H1 (cell line): ENCODE measurements around the gene CTSC. TPM values are rescaled to one million over a fixed set of nuclear protein-coding genes. Genes with fewer than 3 reads are reported as not detected.

ENCODE experiments used
- CTCF ChIA-PET: fragments of 300-600 bp; sonication (Branson Sonifier 250); formaldehyde crosslinking; loops from one replicate; lab custom pipeline; 2021; ENCODE audit not compliant: partially characterized antibody; lab: Charles Lee
- POLR2A ChIA-PET: fragments of 300-600 bp; sonication (Branson Sonifier 250); formaldehyde crosslinking; loops from one replicate; lab custom pipeline; 2021; ENCODE audit warnings: inconsistent platforms; ENCODE audit not compliant: partially characterized antibody; lab: Charles Lee
- DNase-seq, 2 experiments: peaks; one replicate each; pipeline versions ENCODE4 v3.0.0 to v3.0.0-alpha.2; 2010 to 2022; ENCODE audit warnings: low spot score in 2 of 2, low read depth in 1 of 2, mixed read lengths in 1 of 2
- FAIRE-seq: peaks from 2 replicates; lab custom pipeline; 2011; peaks lifted over from hg19 to GRCh38; lab: Jason Lieb, UNC
- H2AFZ ChIP-seq: 2 replicates; pipeline ENCODE4 v1.8.1; 2012; ENCODE audit warnings: low read length, inconsistent platforms
- H2AK5ac ChIP-seq: 2 replicates; pipeline ENCODE4 v1.6.1; 2013; ENCODE audit warnings: low read depth, low read length
- H2BK120ac ChIP-seq: replicated peaks from 2 replicates; pipeline ENCODE3; 2013; ENCODE audit warnings: low read depth, low read length, inconsistent platforms
- H2BK12ac ChIP-seq: 2 replicates; pipeline ENCODE4 v1.6.1; 2013; ENCODE audit warnings: low read depth, low read length
- H2BK15ac ChIP-seq: 2 replicates; pipeline ENCODE4 v1.6.1; 2013; ENCODE audit warnings: low read length
- H2BK20ac ChIP-seq: 2 replicates; pipeline ENCODE4 v1.6.1; 2013; ENCODE audit warnings: low read length
- H2BK5ac ChIP-seq: 2 replicates; pipeline ENCODE4 v1.6.1; 2013; ENCODE audit warnings: low read depth, low read length
- H3K14ac ChIP-seq: 2 replicates; pipeline ENCODE4 v1.6.1; 2013; ENCODE audit warnings: inconsistent platforms; ENCODE audit not compliant: insufficient read length
- H3K18ac ChIP-seq: 2 replicates; pipeline ENCODE4 v1.6.1; 2013; ENCODE audit warnings: low read length; ENCODE audit errors: extremely low read depth
- H3K23ac ChIP-seq: 2 replicates; pipeline ENCODE4 v1.6.1; 2013; ENCODE audit warnings: inconsistent platforms; ENCODE audit not compliant: insufficient read length
- H3K23me2 ChIP-seq: 2 replicates; pipeline ENCODE4 v1.6.1; 2013; ENCODE audit warnings: low read depth, low read length
- H3K27ac ChIP-seq: 2 replicates; pipeline ENCODE4 v1.6.1; 2011; ENCODE audit warnings: low read depth, low read length, inconsistent platforms
- H3K27me3 ChIP-seq, 4 experiments: replicated peaks in 1 of 4; 1 replicate in 1 of 4; 2 replicates in 3 of 4; pipeline versions ENCODE4 v1.6.1 to v1.8.1; 2011 to 2013; ENCODE audit warnings: low read length in 3 of 4, mild to moderate bottlenecking in 3 of 4, inconsistent platforms in 2 of 4, mixed read lengths in 2 of 4, moderate library complexity in 1 of 4; ENCODE audit not compliant: control insufficient read depth in 3 of 4, insufficient read depth in 3 of 4; ENCODE audit errors: extremely low read depth in 1 of 4
- H3K36me3 ChIP-seq, 4 experiments: 2 replicates each; pipeline versions ENCODE4 v1.6.1 to v1.8.1; 2011 to 2013; ENCODE audit warnings: mild to moderate bottlenecking in 4 of 4, low read length in 3 of 4, moderate library complexity in 2 of 4, control low read depth in 1 of 4, inconsistent platforms in 1 of 4; ENCODE audit not compliant: insufficient read depth in 4 of 4, control insufficient read depth in 2 of 4
- H3K4ac ChIP-seq: replicated peaks from 2 replicates; pipeline ENCODE3; 2013; ENCODE audit warnings: low read length, low read depth, mixed read lengths, inconsistent platforms; ENCODE audit not compliant: insufficient read length
- H3K4me1 ChIP-seq, 4 experiments: replicated peaks in 1 of 4; 1 replicate in 1 of 4; 2 replicates in 3 of 4; pipeline versions ENCODE4 v1.6.1 to v1.8.1; 2011 to 2013; ENCODE audit warnings: low read length in 3 of 4, inconsistent platforms in 2 of 4, mixed read lengths in 1 of 4; ENCODE audit not compliant: insufficient read depth in 4 of 4, control insufficient read depth in 3 of 4
- H3K4me2 ChIP-seq, 2 experiments: 2 replicates each; pipeline versions ENCODE4 v1.6.1 to v1.8.1; 2011 to 2013; ENCODE audit warnings: low read depth in 2 of 2, low read length in 2 of 2, control low read depth in 1 of 2, inconsistent platforms in 1 of 2, mild to moderate bottlenecking in 1 of 2; ENCODE audit not compliant: insufficient read depth in 1 of 2
- H3K4me3 ChIP-seq, 4 experiments: fragments of 200-600, 300-600 bp in 1 of 4; sonication (generic), shearing (Covaris generic), sonication (Bioruptor Twin) in 1 of 4; 2 replicates each; pipeline versions ENCODE4 v1.5.1 to v1.8.1; 2011 to 2016; ENCODE audit warnings: low read length in 4 of 4, low read depth in 3 of 4, control low read depth in 2 of 4, inconsistent platforms in 2 of 4, mild to moderate bottlenecking in 2 of 4, mixed read lengths in 1 of 4, moderate library complexity in 1 of 4; ENCODE audit not compliant: insufficient read depth in 2 of 4; ENCODE audit errors: extremely low read depth in 1 of 4
- H3K56ac ChIP-seq: replicated peaks from 2 replicates; pipeline ENCODE3; 2013; ENCODE audit warnings: low read depth, mild to moderate bottlenecking, mixed read lengths, low read length, inconsistent platforms; ENCODE audit not compliant: insufficient read length
- H3K79me1 ChIP-seq: 2 replicates; pipeline ENCODE4 v1.6.1; 2013; ENCODE audit warnings: low read depth, low read length, control low read depth
- H3K79me2 ChIP-seq, 2 experiments: 2 replicates each; pipeline versions ENCODE4 v1.6.1 to v1.8.1; 2012 to 2013; ENCODE audit warnings: low read length in 2 of 2, mild to moderate bottlenecking in 2 of 2, inconsistent platforms in 1 of 2; ENCODE audit not compliant: insufficient read depth in 2 of 2, control insufficient read depth in 1 of 2
- H3K9ac ChIP-seq, 4 experiments: replicated peaks in 1 of 4; 1 replicate in 1 of 4; 2 replicates in 3 of 4; pipeline versions ENCODE4 v1.6.1 to v1.8.1; 2011 to 2013; ENCODE audit warnings: low read depth in 3 of 4, low read length in 3 of 4, control low read depth in 2 of 4, mild to moderate bottlenecking in 2 of 4, moderate library complexity in 2 of 4, inconsistent platforms in 1 of 4; ENCODE audit errors: extremely low read depth in 1 of 4
- H3K9me3 ChIP-seq, 2 experiments: 2 replicates each; pipeline versions ENCODE4 v1.6.1 to v1.8.1; 2012 to 2013; ENCODE audit warnings: mild to moderate bottlenecking in 2 of 2, moderate library complexity in 2 of 2, control low read depth in 1 of 2, inconsistent platforms in 1 of 2, low read depth in 1 of 2, low read length in 1 of 2, mixed read lengths in 1 of 2; ENCODE audit not compliant: insufficient read depth in 2 of 2
- H4K20me1 ChIP-seq, 2 experiments: replicated peaks in 1 of 2; 2 replicates each; pipeline versions ENCODE3 to v1.8.1; 2011 to 2013; ENCODE audit warnings: inconsistent platforms in 2 of 2, low read length in 2 of 2, mild to moderate bottlenecking in 1 of 2; ENCODE audit not compliant: insufficient read depth in 2 of 2, control insufficient read depth in 1 of 2
- H4K5ac ChIP-seq: 2 replicates; pipeline ENCODE4 v1.6.1; 2013; ENCODE audit warnings: low read length, low read depth, mixed read lengths, inconsistent platforms; ENCODE audit not compliant: insufficient read length
- H4K8ac ChIP-seq: 2 replicates; pipeline ENCODE4 v1.8.0; 2013; ENCODE audit warnings: mild to moderate bottlenecking, moderate library complexity, low read length, inconsistent platforms; ENCODE audit not compliant: insufficient read depth; ENCODE audit errors: extremely low read depth
- H4K91ac ChIP-seq: replicated peaks from 2 replicates; pipeline ENCODE3; 2013; ENCODE audit warnings: low read length, mixed read lengths, inconsistent platforms; ENCODE audit not compliant: insufficient read length
- BRCA1 ChIP-seq: IDR thresholded peaks from 2 replicates; pipeline ENCODE4 v1.6.1; 2012; ENCODE audit warnings: low read depth, low read length, improper control_type of control experiment
- CHD1 ChIP-seq: IDR thresholded peaks from 2 replicates; pipeline ENCODE4 v1.6.1; 2012; ENCODE audit warnings: low read depth, low read length, improper control_type of control experiment
- CTBP2 ChIP-seq: IDR thresholded peaks from 2 replicates; pipeline ENCODE4 v1.7.0; 2011; ENCODE audit warnings: borderline replicate concordance, mild to moderate bottlenecking, moderate library complexity, mixed read lengths, low read length; ENCODE audit not compliant: insufficient read depth, insufficient read length
- EGR1 ChIP-seq: IDR thresholded peaks from 2 replicates; pipeline ENCODE4 v1.6.1; 2011; ENCODE audit warnings: low read depth, low read length, borderline replicate concordance
- FOSL1 ChIP-seq: IDR thresholded peaks from 2 replicates; pipeline ENCODE4 v1.6.1; 2011; ENCODE audit warnings: mild to moderate bottlenecking, low read depth, low read length, moderate library complexity; ENCODE audit not compliant: insufficient read depth
- JUN ChIP-seq: IDR thresholded peaks from 2 replicates; pipeline ENCODE4 v1.6.1; 2011; ENCODE audit warnings: low read depth, mild to moderate bottlenecking, improper control_type of control experiment, low read length
- NANOG ChIP-seq: IDR thresholded peaks from 2 replicates; pipeline ENCODE4 v1.6.1; 2011; ENCODE audit warnings: low read length, low read depth, mild to moderate bottlenecking, inconsistent platforms; ENCODE audit not compliant: insufficient read depth, poor library complexity, severe bottlenecking
- NRF1 ChIP-seq: IDR thresholded peaks from 2 replicates; pipeline ENCODE4 v1.6.1; 2011; ENCODE audit warnings: mild to moderate bottlenecking, low read depth, low read length, improper control_type of control experiment
- PHF8 ChIP-seq: fragments of 200-600 bp; sonication (generic); conservative IDR thresholded peaks from 2 replicates; pipeline ENCODE4 v1.7.1; 2012; ENCODE audit warnings: low read depth, mild to moderate bottlenecking, inconsistent platforms, low read length, moderate library complexity
- POLR2A ChIP-seq, 2 experiments: IDR thresholded peaks; 1 replicate in 1 of 2; 2 replicates in 1 of 2; pipeline ENCODE4 v1.6.1; 2011; ENCODE audit warnings: low read depth in 2 of 2, low read length in 2 of 2, mild to moderate bottlenecking in 2 of 2; ENCODE audit errors: control extremely low read depth in 1 of 2
- POU5F1 ChIP-seq: IDR thresholded peaks from 2 replicates; pipeline ENCODE4 v1.6.1; 2011; ENCODE audit warnings: low read depth, mild to moderate bottlenecking, low read length, moderate library complexity
- SP1 ChIP-seq: IDR thresholded peaks from 2 replicates; pipeline ENCODE4 v1.6.1; 2011; ENCODE audit warnings: low read depth, low read length
- SP2 ChIP-seq: IDR thresholded peaks from 2 replicates; pipeline ENCODE4 v1.6.1; 2012; ENCODE audit warnings: mild to moderate bottlenecking, low read length, inconsistent platforms
- SRF ChIP-seq: IDR thresholded peaks from 2 replicates; pipeline ENCODE4 v1.6.1; 2011; ENCODE audit warnings: mild to moderate bottlenecking, low read depth, low read length, moderate library complexity
- SUZ12 ChIP-seq: fragments of 200-600 bp; sonication (generic); IDR thresholded peaks from 2 replicates; pipeline ENCODE4 v1.6.1; 2012; ENCODE audit warnings: mild to moderate bottlenecking, inconsistent platforms, low read length, moderate library complexity, mixed read lengths
- TAF1 ChIP-seq: IDR thresholded peaks from 2 replicates; pipeline ENCODE4 v1.6.1; 2011; ENCODE audit warnings: mild to moderate bottlenecking, low read depth, low read length
- TAF7 ChIP-seq: optimal IDR thresholded peaks from 2 replicates; pipeline ENCODE3; 2011; ENCODE audit warnings: low read depth, mild to moderate bottlenecking, inconsistent platforms, low read length, moderate library complexity, borderline replicate concordance
- polyA plus RNA-seq, 7 experiments: library from polyadenylated mRNA; depleted of rRNA in 3 of 7; stranded (reverse) in 5 of 7; unstranded in 2 of 7; fragments of >200 nt in 5 of 7; fragments of 200-250 nt in 2 of 7; gene quantifications; 1 replicate in 5 of 7; 2 replicates in 1 of 7; 4 replicates in 1 of 7; pipeline versions ENCODE4 v1.2.1 to v1.2.3, GENCODE V29; 2011 to 2013; ENCODE audit warnings: missing spikeins in 2 of 7, mixed read lengths in 2 of 7
- total RNA-seq: library from RNA; stranded (reverse); fragmentation: NEBNext Ultra II Directional; extraction: Animal tissue kit (Norgen Biotek cat#: 25700); gene quantifications from 2 replicates; pipeline ENCODE4 v1.2.1, GENCODE V29; 2021

The CTSC gene
- total and polyA plus RNA-seq, 2 of the 8 experiments (the other 6 are each of a cell fraction or from before 2014, with no cell fraction given), result 347 to 369 TPM

DNA sequence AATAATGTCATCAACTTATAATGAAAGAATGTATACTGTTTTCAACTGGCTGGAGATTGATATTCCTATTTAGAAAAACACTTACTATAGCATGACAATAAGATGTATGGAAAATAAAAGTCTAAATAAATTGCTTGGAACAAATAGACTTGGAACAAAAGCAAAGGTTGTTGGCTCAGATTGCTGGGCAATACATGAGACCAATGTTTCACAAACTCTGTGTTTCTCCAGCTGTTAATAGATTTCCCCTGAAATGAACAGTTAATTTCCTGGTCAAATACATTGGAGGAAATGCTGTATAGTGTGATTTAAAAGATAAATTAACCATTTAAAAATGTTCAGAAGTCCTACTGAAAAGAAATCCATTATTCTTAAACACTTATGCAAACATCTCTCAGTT, 40.1 kb upstream of the CTSC start:
- Histone ChIP-seq H3K9me3 (no peaks in the 10 kb centered on the region), H4K5ac (no peak overlapping the region), H2BK5ac (no peak overlapping the region), H3K23ac (no peak overlapping the region), H2AFZ (no peak overlapping the region), H3K4me3 (no peak overlapping the region), H3K56ac (no peak overlapping the region), H3K27ac (no peak overlapping the region), H2BK15ac (no peak overlapping the region), H3K79me2 (no peaks in the 10 kb centered on the region), H3K36me3 (no peaks in the 10 kb centered on the region), H3K23me2 (no peaks in the 10 kb centered on the region), H3K18ac (no peak overlapping the region), H3K27me3 (no peaks in the 10 kb centered on the region), H3K79me1 (no peaks in the 10 kb centered on the region), H2AK5ac (no peak overlapping the region), H2BK20ac (no peak overlapping the region), H3K14ac (no peak overlapping the region), H4K20me1 (no peaks in the 10 kb centered on the region), H4K8ac (no peak overlapping the region), H2BK12ac (no peak overlapping the region), H2BK120ac (no peak overlapping the region), H3K9ac (no peak overlapping the region), H3K4ac (no peak overlapping the region), H3K4me2 (no peak overlapping the region), H3K4me1 (peaks cover 0 to 5% (median 1%) of the 10 kb centered on the region in 4 experiments; a peak in 2 of 7 replicates), H4K91ac (no peak overlapping the region)
- POLR2A ChIA-PET, result interaction anchor here (1.2 kb wide), 1 partner anchor 24 kb away, joined by 4 read pairs; no protein-coding TSS in a partner anchor
- CTCF ChIA-PET, result no interaction called here
- DNase-seq (no peak), FAIRE-seq (no peak)
- no peak for TF ChIP-seq FOSL1
- no peak for TF ChIP-seq TAF7
- no peak for TF ChIP-seq PHF8
- TF ChIP-seq SRF, result no peak
- TF ChIP-seq JUN, result no peak
- no peak for TF ChIP-seq SUZ12
- no peak for TF ChIP-seq POLR2A (IDR thresholded peaks at IDR 0.05; ENCODE audit: control extremely low read depth in 1 of 2, low read depth in 2 of 2, low read length in 2 of 2)
- TF ChIP-seq CTBP2, result no peak
- no peak for TF ChIP-seq NANOG
- TF ChIP-seq SP1, result no peak
- no peak for TF ChIP-seq POU5F1
- TF ChIP-seq EGR1, result no peak
- TF ChIP-seq NRF1, result no peak
- TF ChIP-seq TAF1, result no peak
- no peak for TF ChIP-seq BRCA1
- no peak for TF ChIP-seq SP2
- no peak for TF ChIP-seq CHD1
